GM21576 (cell line): ENCODE data around the gene TM9SF4.
"Not testable (repeated sequence)": the region's sequence is repeated elsewhere in the genome, so short reads cannot be mapped to it uniquely, and the experiment has no call there.

ENCODE experiments used
- ATAC-seq: cut with Tn5 transposase; IDR thresholded peaks from one replicate; pipeline ENCODE4 v1.9.1; 2021; ENCODE audit warnings: mild to moderate bottlenecking, moderate library complexity; ENCODE audit not compliant: unreplicated experiment

Gene TM9SF4

GRCh38 chr20:32153771-32154170, 44.3 kb downstream of the TM9SF4 start:
- ATAC-seq = no peak

- no peak for ATAC-seq
These were observed 45.8 kb downstream of the TM9SF4 start for GRCh38 chr20:32155017-32155981.

- no peak for ATAC-seq
These were observed 48.1 kb downstream of the TM9SF4 start for GRCh38 chr20:32157611-32158010.

GRCh38 chr20:32158351-32158750, 48.8 kb downstream of the TM9SF4 start:
- ATAC-seq = no peak

GRCh38 chr20:32158943-32159660, 49.6 kb downstream of the TM9SF4 start:
- no peak for ATAC-seq

- ATAC-seq = no peak
These were observed 50.3 kb downstream of the TM9SF4 start for GRCh38 chr20:32159766-32160221.

GRCh38 chr20:32160341-32160740, 50.8 kb downstream of the TM9SF4 start:
- ATAC-seq = no peak

- ATAC-seq = no peak
These were observed 52.8 kb downstream of the TM9SF4 start for GRCh38 chr20:32162351-32162750.

- no peak for ATAC-seq
These were observed 54.4 kb downstream of the TM9SF4 start for GRCh38 chr20:32163951-32164350.

GRCh38 chr20:32164984-32165735, 55.6 kb downstream of the TM9SF4 start:
- ATAC-seq = no peak

GRCh38 chr20:32165836-32166545, 56.5 kb downstream of the TM9SF4 start:
- ATAC-seq = no peak

GRCh38 chr20:32167552-32167951, 58.0 kb downstream of the TM9SF4 start:
- ATAC-seq = no peak

- ATAC-seq = no peak
These were observed 58.8 kb downstream of the TM9SF4 start for GRCh38 chr20:32168184-32168910.

- ATAC-seq = not testable (repeated sequence)
These were observed 68.2 kb downstream of the TM9SF4 start for GRCh38 chr20:32177696-32178095.

GRCh38 chr20:32179515-32179914, 70.0 kb downstream of the TM9SF4 start:
- ATAC-seq = no peak

GRCh38 chr20:32179934-32180333, 70.4 kb downstream of the TM9SF4 start:
- ATAC-seq = no peak

- ATAC-seq = no peak
These were observed 72.1 kb downstream of the TM9SF4 start for GRCh38 chr20:32181606-32182005.

GRCh38 chr20:32183947-32184635, 74.6 kb downstream of the TM9SF4 start:
- ATAC-seq = no peak

GRCh38 chr20:32184961-32185603, 75.6 kb downstream of the TM9SF4 start:
- ATAC-seq = no peak
